GM20431 (cell line): Measurements from ENCODE around the gene CES5A.
"Not testable (repeated sequence)": the region's sequence is repeated elsewhere in the genome, so short reads cannot be mapped to it uniquely, and the experiment has no call there.

ENCODE experiments used
- in situ Hi-C: fragments of 300-500 bp; cut with MseI, MboI; formaldehyde crosslinking; loops from one replicate; pipeline ENCODE4 v1.15.0; 2020; ENCODE audit warnings: low sequenced_read_pairs; ENCODE audit not compliant: unreplicated experiment

CES5A gene, protein sequence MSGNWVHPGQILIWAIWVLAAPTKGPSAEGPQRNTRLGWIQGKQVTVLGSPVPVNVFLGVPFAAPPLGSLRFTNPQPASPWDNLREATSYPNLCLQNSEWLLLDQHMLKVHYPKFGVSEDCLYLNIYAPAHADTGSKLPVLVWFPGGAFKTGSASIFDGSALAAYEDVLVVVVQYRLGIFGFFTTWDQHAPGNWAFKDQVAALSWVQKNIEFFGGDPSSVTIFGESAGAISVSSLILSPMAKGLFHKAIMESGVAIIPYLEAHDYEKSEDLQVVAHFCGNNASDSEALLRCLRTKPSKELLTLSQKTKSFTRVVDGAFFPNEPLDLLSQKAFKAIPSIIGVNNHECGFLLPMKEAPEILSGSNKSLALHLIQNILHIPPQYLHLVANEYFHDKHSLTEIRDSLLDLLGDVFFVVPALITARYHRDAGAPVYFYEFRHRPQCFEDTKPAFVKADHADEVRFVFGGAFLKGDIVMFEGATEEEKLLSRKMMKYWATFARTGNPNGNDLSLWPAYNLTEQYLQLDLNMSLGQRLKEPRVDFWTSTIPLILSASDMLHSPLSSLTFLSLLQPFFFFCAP

DNA sequence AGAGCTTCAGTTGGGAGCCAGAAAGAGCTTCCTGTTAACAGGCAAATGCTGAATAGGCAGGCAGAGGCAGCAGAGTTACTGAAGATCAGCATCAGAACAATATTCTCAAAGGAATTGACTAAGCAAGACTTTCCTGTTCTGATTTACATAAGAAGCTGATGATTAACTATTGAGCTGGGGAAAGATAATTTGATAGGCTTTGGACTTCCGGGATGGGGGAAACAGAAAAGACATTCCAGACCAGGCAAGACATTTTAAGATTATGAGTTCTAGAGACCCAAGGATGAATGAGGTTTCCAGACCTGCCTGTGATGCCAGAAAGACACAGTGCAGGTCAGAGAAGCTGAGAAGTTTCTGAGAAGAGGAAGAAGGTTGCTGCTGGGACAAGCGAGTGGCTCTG lies at the start of gene CES5A:
TSS of gene CES5A (minus strand) at position 101 of the 400 bp plus-strand sequence. CDS start 152 bp downstream, outside the sequence.
- in situ Hi-C loops: no loop called here

DNA sequence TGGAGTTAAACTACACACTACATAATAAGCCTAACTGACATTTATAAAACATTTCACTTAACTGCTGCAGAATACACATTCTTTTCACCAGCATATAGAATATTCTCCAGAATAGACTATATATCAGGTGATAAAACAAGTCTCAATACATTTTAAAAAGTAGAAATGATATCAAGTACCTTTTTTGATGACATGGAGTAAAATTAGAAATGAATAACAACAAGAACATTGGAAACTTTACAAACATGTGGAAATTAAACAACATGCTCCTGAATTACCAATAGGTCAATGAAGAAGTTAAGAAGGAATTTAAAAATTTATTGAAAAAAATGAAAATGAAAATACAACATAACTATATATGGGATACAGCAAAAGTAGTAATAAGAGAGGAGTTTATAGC lies 47.5 kb upstream of the CES5A start:
- in situ Hi-C loops: no loop called here

- in situ Hi-C loops: no loop called here
Measured at GRCh38 chr16:55917373-55918160, 42.4 kb upstream of the CES5A start.

DNA sequence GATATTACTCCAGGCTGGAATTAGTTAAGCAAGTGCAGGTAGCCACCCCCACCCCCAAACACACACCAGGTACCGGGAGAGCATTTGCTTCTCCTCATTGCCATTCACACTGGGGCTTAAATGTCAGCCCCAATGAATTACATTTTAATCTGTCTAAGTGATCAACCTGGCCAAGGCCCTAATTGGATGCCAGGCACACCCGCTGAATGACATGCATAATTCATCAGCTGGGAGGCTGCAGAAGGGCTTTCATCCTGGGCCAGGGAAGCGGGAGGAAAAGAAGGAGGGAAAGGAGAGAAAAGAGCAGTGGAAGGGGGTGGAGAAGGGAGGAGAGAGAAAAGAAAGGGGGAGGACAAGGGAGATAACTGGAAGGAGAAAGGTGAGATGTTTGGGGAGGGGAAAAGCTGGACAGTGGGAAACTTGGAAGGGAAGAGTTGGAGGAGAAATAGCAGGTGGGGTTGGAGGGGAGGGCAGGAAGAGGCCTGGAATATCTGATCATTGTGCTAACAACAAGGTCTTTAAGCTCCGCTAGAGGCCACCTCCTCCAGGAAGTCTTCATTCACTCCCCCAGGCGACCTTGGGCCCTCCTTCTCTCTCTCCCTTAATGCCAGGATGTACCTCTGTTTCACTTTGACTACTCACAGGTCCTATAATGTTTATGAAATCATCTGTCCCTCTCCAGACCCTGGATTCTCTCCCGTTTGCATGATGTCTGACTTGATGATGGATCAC lies 40.1 kb upstream of the CES5A start:
- in situ Hi-C loops: no loop called here

DNA sequence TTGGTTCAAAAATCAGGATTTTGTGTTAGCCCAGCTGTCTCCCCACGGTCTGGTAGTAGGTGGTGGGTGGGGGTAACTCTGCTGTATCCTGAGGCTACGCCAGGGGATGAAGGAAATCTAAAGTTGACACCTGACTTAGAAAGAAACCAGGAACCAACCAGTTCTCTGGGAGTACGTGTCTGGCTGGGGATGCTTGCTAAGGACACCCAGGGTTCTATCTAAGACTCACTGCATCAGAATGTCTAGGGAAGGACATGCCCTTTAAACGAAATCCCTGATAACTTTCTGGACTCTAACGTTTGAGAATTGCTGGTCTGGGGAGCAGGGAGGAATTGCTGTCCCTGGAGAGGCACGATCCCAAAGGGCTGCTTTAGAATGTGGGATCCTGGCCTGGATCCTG lies 39.2 kb upstream of the CES5A start:
- in situ Hi-C loops: no loop called here

DNA sequence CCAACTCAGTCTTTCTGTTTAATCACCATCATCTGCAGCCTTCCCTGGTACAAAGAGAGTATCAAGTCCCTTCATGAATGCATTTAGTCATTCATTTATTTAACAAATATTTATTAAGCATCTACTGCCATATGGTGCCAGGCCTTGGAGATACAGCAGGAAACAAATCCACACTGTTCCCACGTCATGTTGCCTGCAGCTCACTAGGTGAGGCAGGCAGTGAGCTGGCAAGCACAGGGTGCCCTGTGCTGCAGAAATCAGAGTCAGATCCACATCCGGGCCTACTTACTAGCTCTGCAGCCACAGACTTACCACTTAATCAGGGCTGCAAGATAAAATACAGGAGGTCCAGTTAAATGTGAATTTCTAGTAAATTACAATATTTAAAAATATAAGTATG lies 38.5 kb upstream of the CES5A start:
- in situ Hi-C loops: no loop called here

GRCh38 chr16:55913121-55913520 lies 37.9 kb upstream of the CES5A start:
- in situ Hi-C loops: not testable (repeated sequence)

GRCh38 chr16:55912022-55912421 lies 36.8 kb upstream of the CES5A start:
- in situ Hi-C loops: no loop called here

DNA sequence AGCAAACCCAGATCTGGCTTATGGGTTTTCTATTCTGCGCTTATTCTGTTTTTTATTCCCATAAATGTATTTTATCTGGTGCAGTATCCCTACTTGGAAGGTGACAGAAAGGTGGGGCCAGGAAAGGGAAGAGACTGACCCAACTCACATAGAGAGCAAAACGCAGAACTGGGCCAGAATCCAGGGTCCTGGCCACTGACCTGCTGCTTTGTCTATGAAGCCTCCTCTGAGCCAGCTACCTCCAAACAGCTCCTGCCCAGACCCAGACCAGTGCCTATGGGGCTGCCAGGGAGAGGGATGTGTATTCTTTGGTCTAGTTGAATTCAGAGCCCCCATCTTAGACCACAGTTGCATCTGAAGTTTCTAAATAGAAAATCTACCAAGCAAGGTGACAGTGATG lies 36.4 kb upstream of the CES5A start:
- in situ Hi-C loops: no loop called here

DNA sequence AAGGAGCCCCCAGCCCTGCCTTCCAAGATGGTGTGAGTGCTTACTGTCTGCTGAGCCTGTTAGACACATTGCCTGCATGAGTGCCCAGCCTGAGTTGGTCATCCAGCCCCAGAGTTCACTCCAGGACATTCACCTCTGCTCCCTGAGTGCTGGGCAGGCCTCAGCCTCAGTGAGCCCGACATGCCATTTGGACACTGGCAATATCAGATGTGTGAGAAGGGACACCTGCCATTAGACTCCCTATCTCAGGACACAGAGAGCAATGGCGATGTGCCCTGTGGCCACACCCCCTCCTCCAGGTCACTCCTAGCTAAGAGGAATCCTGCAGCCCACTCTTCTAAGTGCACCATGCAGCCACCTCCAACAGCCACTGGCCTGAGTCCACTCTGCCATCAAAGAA lies 34.7 kb upstream of the CES5A start:
- in situ Hi-C loops: no loop called here

- in situ Hi-C loops: no loop called here
Measured at GRCh38 chr16:55908641-55909040, 33.5 kb upstream of the CES5A start.

GRCh38 chr16:55907661-55908060 lies 32.5 kb upstream of the CES5A start:
- in situ Hi-C loops: no loop called here

DNA sequence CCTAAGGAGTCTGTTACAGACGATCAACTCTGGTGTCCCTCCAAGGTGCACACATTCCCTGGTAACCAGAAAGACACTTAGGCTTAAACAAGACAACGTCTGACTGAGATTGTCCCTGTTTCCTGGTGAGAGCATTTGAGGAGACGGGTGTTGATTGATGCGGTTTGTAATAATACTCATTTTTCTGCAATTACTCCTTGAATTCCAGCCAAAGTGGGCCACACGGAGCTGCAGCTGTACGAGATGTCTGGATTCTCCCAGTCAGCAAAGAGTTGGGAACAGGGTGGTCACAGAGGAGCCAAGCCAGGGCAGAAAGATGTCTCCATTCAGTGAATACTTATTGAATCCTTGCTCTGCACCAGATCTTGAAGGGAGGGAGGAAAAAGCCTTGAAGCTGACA lies 30.9 kb upstream of the CES5A start:
- in situ Hi-C loops: no loop called here

DNA sequence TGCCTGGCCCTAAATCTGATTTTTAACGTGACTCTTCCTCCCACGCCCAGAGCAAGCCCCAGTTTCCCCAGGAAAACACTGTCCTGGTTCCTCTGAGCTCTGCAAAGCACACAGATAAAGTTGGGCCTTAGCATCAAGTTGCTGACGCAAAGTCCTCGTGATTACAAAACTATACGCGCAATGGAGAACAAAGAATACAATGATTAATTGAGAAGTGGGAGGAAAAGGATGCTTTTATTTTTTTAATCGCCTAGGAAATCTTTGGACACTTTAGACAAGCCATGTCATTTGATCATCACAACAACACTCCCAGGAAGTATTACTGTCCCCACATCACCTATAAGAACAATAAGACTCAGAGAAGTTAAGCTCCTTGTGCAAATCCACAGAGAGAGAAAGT lies 30.5 kb upstream of the CES5A start:
- in situ Hi-C loops: no loop called here

GRCh38 chr16:55901566-55902217 lies 26.5 kb upstream of the CES5A start:
- in situ Hi-C loops: no loop called here

DNA sequence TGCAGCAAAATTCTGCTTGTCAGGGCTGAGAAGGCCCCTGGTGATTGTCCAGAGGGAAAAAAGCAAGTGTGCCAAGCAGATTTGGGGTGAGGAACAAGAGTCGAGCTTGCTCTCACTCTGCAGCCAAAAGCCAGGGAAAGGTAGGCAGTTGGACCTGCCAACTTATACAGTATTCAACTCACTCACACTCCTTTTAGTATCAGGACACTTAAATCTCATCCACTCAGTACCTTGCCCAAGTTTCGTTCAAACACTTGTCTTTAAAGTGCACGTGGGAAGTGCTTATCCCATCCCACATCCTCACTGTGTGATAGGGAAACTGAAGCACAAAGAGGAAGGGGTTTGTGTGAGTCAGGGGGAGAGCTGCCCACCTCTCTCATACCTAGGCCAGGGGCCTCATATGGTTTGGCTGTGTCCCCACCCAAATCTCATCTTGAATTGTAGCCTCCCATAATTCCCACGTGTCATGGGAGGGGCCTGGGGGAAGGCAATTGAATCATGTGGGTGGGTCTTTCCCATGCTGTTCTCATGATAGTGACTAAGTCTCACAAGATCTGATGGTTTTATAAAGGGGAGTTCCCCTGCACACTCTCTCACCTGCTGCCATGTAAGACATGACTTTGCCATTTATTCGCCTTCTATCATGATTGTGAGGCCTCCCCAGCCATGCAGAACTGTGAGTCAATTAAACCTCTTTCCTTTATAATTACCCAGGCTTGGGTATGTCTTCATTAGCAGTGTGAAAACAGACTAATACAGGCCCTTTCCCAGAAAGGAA lies 25.6 kb upstream of the CES5A start:
- in situ Hi-C loops: no loop called here

- in situ Hi-C loops: no loop called here
Measured at GRCh38 chr16:55899857-55900256, 24.7 kb upstream of the CES5A start.

DNA sequence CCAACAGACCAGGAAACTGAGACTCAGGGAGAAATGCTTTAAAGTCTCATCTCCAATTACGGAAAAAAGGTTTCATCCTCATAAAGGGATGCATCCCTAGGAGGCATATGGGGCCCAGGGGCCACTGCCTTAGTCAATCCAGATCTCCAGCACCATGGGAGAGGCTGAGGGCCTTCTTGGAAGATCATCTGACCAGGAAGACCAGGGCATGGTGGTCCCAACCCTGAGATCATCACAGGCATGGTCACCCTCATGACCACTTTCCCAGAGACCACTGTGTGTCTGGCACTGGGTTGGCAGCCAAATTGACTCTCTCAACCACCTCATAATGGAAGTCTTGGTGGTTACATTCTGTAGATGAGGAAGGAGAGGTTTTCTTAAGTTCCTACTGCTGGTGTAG lies 23.4 kb upstream of the CES5A start:
- in situ Hi-C loops: no loop called here

- in situ Hi-C loops: no loop called here
Measured at GRCh38 chr16:55892821-55893220, 17.6 kb upstream of the CES5A start.
